Measurements from ENCODE around the gene EPAS1.

The EPAS1 gene

GRCh38 chr2:46344706-46345105 is 47.5 kb downstream of the EPAS1 start:
- Mint-ChIP-seq H3K36me3 (ENCODE audit: low read depth) (no peaks in the 10 kb centered on the region), H3K27ac (no peak overlapping the region)

GRCh38 chr2:46345775-46346174 is 48.6 kb downstream of the EPAS1 start:
- Mint-ChIP-seq H3K9me3 (no peaks in the 10 kb centered on the region), H3K4me1 (ENCODE audit: low read depth) (peaks cover 36% of the 10 kb centered on the region), H3K27ac (no peak overlapping the region), H3K27me3 (no peaks in the 10 kb centered on the region), H3K36me3 (ENCODE audit: low read depth) (no peaks in the 10 kb centered on the region), H3K4me3 (no peak overlapping the region)
- DNase-seq, result no peak

More at GRCh38 chr2:46344706-46345105, 47.5 kb downstream of the EPAS1 start:
- H3K4me1 Mint-ChIP-seq (ENCODE audit: low read depth), result peaks cover 26% of the 10 kb centered on the region
- no peak for DNase-seq
- H3K4me3 Mint-ChIP-seq, result no peak overlapping the region
- H3K27me3 Mint-ChIP-seq, result no peaks in the 10 kb centered on the region
- no peaks in the 10 kb centered on the region for H3K9me3 Mint-ChIP-seq

GRCh38 chr2:46346719-46347118 is 49.5 kb downstream of the EPAS1 start:
- Mint-ChIP-seq H3K27ac (no peak overlapping the region), H3K36me3 (ENCODE audit: low read depth) (no peaks in the 10 kb centered on the region), H3K4me3 (no peak overlapping the region), H3K4me1 (ENCODE audit: low read depth) (peaks cover 44% of the 10 kb centered on the region), H3K27me3 (no peaks in the 10 kb centered on the region), H3K9me3 (no peaks in the 10 kb centered on the region)
- DNase-seq, result no peak

GRCh38 chr2:46347648-46348280 is 50.6 kb downstream of the EPAS1 start:
- no peak for DNase-seq
- no peaks in the 10 kb centered on the region for H3K9me3 Mint-ChIP-seq
- no peaks in the 10 kb centered on the region for H3K36me3 Mint-ChIP-seq (ENCODE audit: low read depth)
- H3K4me3 Mint-ChIP-seq, result no peak overlapping the region
- H3K27ac Mint-ChIP-seq, result peak overlapping the region; percentile 22
- peaks cover 54% of the 10 kb centered on the region for H3K4me1 Mint-ChIP-seq (ENCODE audit: low read depth)
- no peaks in the 10 kb centered on the region for H3K27me3 Mint-ChIP-seq

- H3K27me3 Mint-ChIP-seq, result no peaks in the 10 kb centered on the region
- no peaks in the 10 kb centered on the region for H3K9me3 Mint-ChIP-seq
- no peak for DNase-seq
- peaks cover 68% of the 10 kb centered on the region for H3K4me1 Mint-ChIP-seq (ENCODE audit: low read depth)
- no peaks in the 10 kb centered on the region for H3K36me3 Mint-ChIP-seq (ENCODE audit: low read depth)
- no peak overlapping the region for H3K4me3 Mint-ChIP-seq
- no peak overlapping the region for H3K27ac Mint-ChIP-seq
These were observed 51.9 kb downstream of the EPAS1 start for GRCh38 chr2:46349115-46349547.

- peak overlapping the region; percentile 92 for H3K27ac Mint-ChIP-seq
- H3K4me3 Mint-ChIP-seq, result peak overlapping the region; percentile 78
- H3K36me3 Mint-ChIP-seq (ENCODE audit: low read depth), result no peaks in the 10 kb centered on the region
- H3K9me3 Mint-ChIP-seq, result no peaks in the 10 kb centered on the region
- DNase-seq, result no peak
- no peaks in the 10 kb centered on the region for H3K27me3 Mint-ChIP-seq
- H3K4me1 Mint-ChIP-seq (ENCODE audit: low read depth), result peaks cover 76% of the 10 kb centered on the region
These were observed 53.0 kb downstream of the EPAS1 start for GRCh38 chr2:46350029-46350689.

- Mint-ChIP-seq H3K27me3 (no peaks in the 10 kb centered on the region), H3K4me3 (peak overlapping the region; percentile 78), H3K9me3 (no peaks in the 10 kb centered on the region), H3K27ac (peak overlapping the region; percentile 92), H3K4me1 (ENCODE audit: low read depth) (peaks cover 76% of the 10 kb centered on the region), H3K36me3 (ENCODE audit: low read depth) (no peaks in the 10 kb centered on the region)
- DNase-seq, result no peak
These were observed 54.0 kb downstream of the EPAS1 start for GRCh38 chr2:46351098-46351749.

- Mint-ChIP-seq H3K4me3 (peak overlapping the region; percentile 78), H3K27me3 (no peaks in the 10 kb centered on the region), H3K9me3 (no peaks in the 10 kb centered on the region), H3K27ac (peak overlapping the region; percentile 92), H3K4me1 (ENCODE audit: low read depth) (peaks cover 82% of the 10 kb centered on the region), H3K36me3 (ENCODE audit: low read depth) (no peaks in the 10 kb centered on the region)
- peak; percentile 83 for DNase-seq
These were observed 54.5 kb downstream of the EPAS1 start for GRCh38 chr2:46351750-46352138.

- Mint-ChIP-seq H3K4me3 (peak overlapping the region; percentile 78), H3K9me3 (no peaks in the 10 kb centered on the region), H3K4me1 (ENCODE audit: low read depth) (peaks cover 81% of the 10 kb centered on the region), H3K36me3 (ENCODE audit: low read depth) (no peaks in the 10 kb centered on the region), H3K27ac (peak overlapping the region; percentile 92), H3K27me3 (no peaks in the 10 kb centered on the region)
- no peak for DNase-seq
These were observed 55.4 kb downstream of the EPAS1 start for GRCh38 chr2:46352621-46353020.

- Mint-ChIP-seq H3K4me3 (no peak overlapping the region), H3K36me3 (ENCODE audit: low read depth) (no peaks in the 10 kb centered on the region), H3K9me3 (no peaks in the 10 kb centered on the region), H3K4me1 (ENCODE audit: low read depth) (peaks cover 72% of the 10 kb centered on the region), H3K27ac (no peak overlapping the region), H3K27me3 (no peaks in the 10 kb centered on the region)
- no peak for DNase-seq
These were observed 56.3 kb downstream of the EPAS1 start for GRCh38 chr2:46353509-46353908.

GRCh38 chr2:46355756-46356155 is 58.5 kb downstream of the EPAS1 start:
- H3K4me3 Mint-ChIP-seq, result no peak overlapping the region
- H3K27me3 Mint-ChIP-seq, result no peaks in the 10 kb centered on the region
- no peak overlapping the region for H3K27ac Mint-ChIP-seq
- no peaks in the 10 kb centered on the region for H3K9me3 Mint-ChIP-seq
- H3K4me1 Mint-ChIP-seq (ENCODE audit: low read depth), result peaks cover 53% of the 10 kb centered on the region
- H3K36me3 Mint-ChIP-seq (ENCODE audit: low read depth), result no peaks in the 10 kb centered on the region
- no peak for DNase-seq

GRCh38 chr2:46356991-46357390 is 59.8 kb downstream of the EPAS1 start:
- Mint-ChIP-seq H3K36me3 (ENCODE audit: low read depth) (no peaks in the 10 kb centered on the region), H3K9me3 (no peaks in the 10 kb centered on the region), H3K4me1 (ENCODE audit: low read depth) (peaks cover 43% of the 10 kb centered on the region), H3K4me3 (no peak overlapping the region), H3K27ac (no peak overlapping the region), H3K27me3 (no peaks in the 10 kb centered on the region)
- DNase-seq, result no peak

- no peaks in the 10 kb centered on the region for H3K36me3 Mint-ChIP-seq (ENCODE audit: low read depth)
- no peak overlapping the region for H3K4me3 Mint-ChIP-seq
- H3K4me1 Mint-ChIP-seq (ENCODE audit: low read depth), result peaks cover 43% of the 10 kb centered on the region
- no peak overlapping the region for H3K27ac Mint-ChIP-seq
- no peaks in the 10 kb centered on the region for H3K9me3 Mint-ChIP-seq
- no peak for DNase-seq
- H3K27me3 Mint-ChIP-seq, result no peaks in the 10 kb centered on the region
These were observed 61.5 kb downstream of the EPAS1 start for GRCh38 chr2:46358713-46359112.

GRCh38 chr2:46360303-46360702 is 63.1 kb downstream of the EPAS1 start:
- Mint-ChIP-seq H3K27ac (no peak overlapping the region), H3K36me3 (ENCODE audit: low read depth) (no peaks in the 10 kb centered on the region), H3K4me1 (ENCODE audit: low read depth) (peaks cover 41% of the 10 kb centered on the region), H3K27me3 (no peaks in the 10 kb centered on the region), H3K4me3 (no peak overlapping the region), H3K9me3 (no peaks in the 10 kb centered on the region)
- DNase-seq, result no peak
